Astrocyte (in vitro differentiated cells and primary cell): ENCODE data around the gene CEACAM1.

ENCODE experiments used
- CTCF ChIP-seq: IDR thresholded peaks from 2 replicates; pipeline ENCODE4 v1.5.1; 2011; ENCODE audit warnings: low read depth, mild to moderate bottlenecking, inconsistent platforms, low read length, moderate library complexity; ENCODE audit not compliant: insufficient read depth
- EZH2 ChIP-seq: IDR thresholded peaks from 2 replicates; pipeline ENCODE4 v1.6.1; 2012; ENCODE audit warnings: mild to moderate bottlenecking, low read length, inconsistent platforms; ENCODE audit not compliant: insufficient read depth

GRCh38 chr19:42497492-42498168 lies 30.7 kb downstream of the CEACAM1 start:
- no peak for TF ChIP-seq CTCF
- no peak for TF ChIP-seq EZH2
